NCI-H82 treated with DMSO at 0.1 percent for 48 hours (cell line): ENCODE results near the gene SLC43A3.

Experiments
- DNase-seq: peaks from one replicate; lab custom pipeline; 2025; ENCODE audit not compliant: unreplicated experiment; lab: John Stamatoyannopoulos, UW

The SLC43A3 gene

GRCh38 chr11:57426929-57427726 is at the start of gene SLC43A3:
Gene SLC43A3, minus strand, starts transcription at chr11:57427121. Its CDS starts 949 bp downstream, at chr11:57426172.
- peak; percentile 15 for DNase-seq

DNA sequence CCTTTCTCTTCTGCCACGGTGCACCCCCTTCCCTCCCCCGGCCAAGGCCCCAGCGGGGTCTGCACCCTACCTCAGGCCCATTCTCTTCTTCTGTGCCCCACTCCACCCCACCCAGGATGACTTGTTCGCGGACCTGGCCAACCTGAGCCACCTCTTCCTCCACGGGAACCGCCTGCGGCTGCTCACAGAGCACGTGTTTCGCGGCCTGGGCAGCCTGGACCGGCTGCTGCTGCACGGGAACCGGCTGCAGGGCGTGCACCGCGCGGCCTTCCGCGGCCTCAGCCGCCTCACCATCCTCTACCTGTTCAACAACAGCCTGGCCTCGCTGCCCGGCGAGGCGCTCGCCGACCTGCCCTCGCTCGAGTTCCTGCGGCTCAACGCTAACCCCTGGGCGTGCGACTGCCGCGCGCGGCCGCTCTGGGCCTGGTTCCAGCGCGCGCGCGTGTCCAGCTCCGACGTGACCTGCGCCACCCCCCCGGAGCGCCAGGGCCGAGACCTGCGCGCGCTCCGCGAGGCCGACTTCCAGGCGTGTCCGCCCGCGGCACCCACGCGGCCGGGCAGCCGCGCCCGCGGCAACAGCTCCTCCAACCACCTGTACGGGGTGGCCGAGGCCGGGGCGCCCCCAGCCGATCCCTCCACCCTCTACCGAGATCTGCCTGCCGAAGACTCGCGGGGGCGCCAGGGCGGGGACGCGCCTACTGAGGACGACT is 49.3 kb upstream of the SLC43A3 start:
- no peak for DNase-seq

DNA sequence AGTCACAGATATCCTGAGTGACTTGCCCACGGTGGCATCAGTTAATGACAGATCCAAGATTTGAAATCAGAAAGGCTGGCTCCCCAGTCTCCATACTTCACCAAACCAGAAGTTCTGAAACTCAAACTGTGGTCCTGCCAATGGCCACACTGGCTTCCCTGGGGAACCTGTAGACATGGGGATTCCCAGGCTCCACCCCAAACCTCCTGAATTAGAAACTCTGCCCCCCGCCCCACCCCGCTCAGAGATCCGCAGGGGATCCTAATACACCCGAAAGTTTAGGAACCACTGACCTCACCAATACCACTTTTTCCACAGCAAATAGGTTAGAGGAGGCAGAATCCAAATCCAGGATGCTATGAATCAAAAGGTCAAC is 48.7 kb upstream of the SLC43A3 start:
- no peak for DNase-seq

DNA sequence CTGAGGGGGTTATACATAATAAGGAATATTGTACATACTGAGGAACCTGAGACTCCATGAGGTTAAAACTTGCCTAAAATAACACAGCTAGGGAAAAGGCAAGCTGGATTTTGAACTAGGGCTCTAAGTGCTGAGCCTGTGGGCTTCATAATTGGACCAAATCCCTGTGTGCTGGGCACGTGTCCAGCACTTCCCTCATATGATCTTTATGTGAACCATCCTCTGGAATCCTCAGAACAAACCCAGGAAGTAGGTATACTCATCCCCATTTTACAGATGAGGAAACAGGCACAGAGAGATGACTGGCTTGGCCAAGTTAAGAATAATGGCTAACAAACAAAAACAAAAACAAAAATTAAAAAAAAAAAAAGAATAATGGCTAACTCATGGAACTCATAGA is 48.3 kb upstream of the SLC43A3 start:
- no peak for DNase-seq

DNA sequence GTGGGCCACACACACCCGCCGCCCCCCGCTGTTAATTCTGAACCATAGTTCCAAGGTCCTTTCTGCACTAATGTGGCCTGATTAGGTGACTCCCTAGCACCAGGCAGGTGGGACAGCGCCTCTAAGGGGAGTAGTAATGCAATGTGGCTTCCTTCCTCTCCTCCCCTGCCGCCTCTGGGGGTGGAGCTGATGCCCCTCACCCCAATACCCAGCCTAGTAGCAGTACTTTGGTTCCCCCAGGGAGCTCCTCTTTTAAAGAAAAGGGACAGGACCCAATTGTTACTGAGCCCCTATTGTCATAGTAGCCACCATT is 47.8 kb upstream of the SLC43A3 start:
- no peak for DNase-seq

DNA sequence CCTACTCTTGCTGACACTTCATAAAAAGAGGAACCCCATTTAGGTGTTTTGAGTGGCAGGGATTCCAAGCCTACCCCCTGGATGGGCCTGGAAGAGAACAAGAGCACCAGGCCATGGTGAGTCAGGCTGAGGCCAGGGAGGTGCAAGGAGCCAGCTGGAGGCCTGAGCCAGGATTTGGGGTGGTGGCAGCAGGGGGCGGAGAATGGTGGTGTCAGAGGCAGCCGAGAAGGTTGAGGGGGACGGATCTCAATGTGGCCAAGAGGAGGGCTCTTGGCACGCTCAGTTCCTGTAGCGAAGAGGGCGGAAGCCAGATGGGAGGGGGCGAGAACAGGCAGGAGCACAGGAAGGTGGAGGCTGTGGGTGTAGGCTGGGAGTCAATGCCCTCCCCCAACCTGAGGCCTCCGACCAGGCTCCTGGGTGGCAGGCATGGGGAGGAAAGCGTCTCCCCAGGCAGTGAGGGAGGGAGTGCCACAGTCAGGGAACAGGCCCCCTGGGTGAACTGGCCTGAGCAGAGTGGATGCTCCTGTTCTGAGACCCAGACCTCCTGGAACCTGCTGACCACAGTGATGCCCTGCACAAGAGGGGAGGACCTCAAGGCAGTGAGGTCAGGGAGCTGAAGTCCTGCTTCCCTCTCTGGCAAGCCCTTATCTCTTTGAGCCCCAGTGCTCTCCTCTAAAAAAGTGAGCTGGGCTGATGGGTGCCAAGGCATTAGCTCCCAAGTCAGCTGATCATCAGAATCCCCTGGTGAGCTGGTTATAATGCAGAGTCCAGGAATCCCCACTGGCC is 47.3 kb upstream of the SLC43A3 start:
- no peak for DNase-seq

DNA sequence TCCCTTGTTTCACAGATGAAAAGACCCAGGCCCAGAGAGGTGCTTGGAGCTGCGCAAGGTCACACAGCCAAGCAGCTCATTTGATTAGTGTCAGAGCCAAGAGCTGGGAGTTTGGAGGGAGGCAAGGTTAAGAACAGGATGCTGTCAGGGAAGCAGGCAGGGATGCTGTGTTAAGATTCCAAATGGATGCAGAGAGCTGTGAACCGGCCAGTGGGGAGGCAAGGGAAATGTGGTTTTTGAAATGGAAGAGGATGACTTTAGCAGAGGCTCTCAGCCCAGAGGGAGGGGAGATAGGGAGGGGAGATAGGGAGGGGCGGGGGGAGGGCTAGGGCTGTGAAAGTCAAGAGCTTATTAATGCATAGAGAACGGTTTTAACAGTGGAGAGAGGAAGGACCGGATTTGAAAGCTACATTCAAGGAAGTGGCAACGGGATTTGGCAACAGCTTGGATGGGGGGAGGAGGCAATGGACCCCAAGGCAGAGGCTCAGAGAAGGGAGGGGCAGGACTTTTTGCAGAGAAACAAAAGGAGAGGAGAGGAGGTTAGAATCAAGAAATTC is 46.4 kb upstream of the SLC43A3 start:
- peak; percentile 44 for DNase-seq

GRCh38 chr11:57471496-57471895 is 44.6 kb upstream of the SLC43A3 start:
- DNase-seq: no peak

GRCh38 chr11:57469268-57469667 is 42.3 kb upstream of the SLC43A3 start:
- DNase-seq: no peak

- no peak for DNase-seq
Observed at GRCh38 chr11:57468276-57468675, 41.4 kb upstream of the SLC43A3 start.

- DNase-seq: no peak
Observed at GRCh38 chr11:57467508-57468157, 40.7 kb upstream of the SLC43A3 start.

DNA sequence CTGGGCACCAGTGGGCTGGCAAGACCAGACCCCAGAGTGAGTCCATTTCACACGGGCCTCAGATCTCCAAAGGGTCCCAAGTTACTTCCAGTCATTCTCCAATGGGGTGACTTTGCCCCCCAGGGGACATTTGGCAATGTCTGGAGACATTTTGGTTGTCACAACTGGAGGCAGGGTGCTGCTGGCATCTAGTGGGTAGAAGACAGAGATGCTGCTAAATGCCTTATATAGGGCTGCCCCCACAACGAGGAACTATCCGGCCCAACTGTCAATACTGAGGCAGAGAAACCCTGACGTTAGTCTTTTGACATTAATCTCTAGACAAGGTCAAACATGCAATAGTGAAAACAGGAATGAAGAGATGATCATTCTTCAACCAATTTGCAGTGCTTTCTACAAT is 39.8 kb upstream of the SLC43A3 start:
- no peak for DNase-seq

DNA sequence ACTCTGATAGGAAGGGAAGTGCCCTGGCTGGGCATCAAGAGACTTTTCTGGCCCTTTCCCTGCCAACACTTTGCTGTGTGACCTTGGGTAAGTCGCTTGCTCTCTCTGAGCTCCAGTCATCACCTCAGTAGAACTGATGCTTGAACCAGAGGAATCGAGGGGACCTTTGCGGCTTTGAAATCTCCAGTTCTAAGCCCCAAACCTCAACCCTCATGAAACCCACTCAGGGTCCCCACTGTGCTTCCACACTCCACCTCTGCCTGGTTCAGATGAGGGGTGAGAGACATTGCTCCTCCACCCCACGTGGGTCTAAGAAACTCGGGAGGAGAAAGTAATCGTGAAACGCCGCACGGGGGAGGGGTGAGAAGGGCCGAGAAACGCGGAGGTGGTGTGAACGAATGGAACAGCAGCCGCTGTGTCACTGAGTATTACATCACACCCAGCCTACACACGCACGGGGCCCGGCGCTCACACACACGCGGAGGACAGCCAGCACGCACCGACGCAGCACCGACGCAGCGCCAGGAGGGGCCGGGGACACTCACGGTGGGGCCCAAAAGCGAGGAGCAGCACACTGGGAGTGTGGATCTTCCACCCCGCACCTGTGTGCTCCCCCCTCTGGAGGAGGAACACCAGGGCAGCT is 37.7 kb upstream of the SLC43A3 start:
- no peak for DNase-seq

- peak; percentile 42 for DNase-seq
Observed at GRCh38 chr11:57463671-57464538, 37.0 kb upstream of the SLC43A3 start.

DNA sequence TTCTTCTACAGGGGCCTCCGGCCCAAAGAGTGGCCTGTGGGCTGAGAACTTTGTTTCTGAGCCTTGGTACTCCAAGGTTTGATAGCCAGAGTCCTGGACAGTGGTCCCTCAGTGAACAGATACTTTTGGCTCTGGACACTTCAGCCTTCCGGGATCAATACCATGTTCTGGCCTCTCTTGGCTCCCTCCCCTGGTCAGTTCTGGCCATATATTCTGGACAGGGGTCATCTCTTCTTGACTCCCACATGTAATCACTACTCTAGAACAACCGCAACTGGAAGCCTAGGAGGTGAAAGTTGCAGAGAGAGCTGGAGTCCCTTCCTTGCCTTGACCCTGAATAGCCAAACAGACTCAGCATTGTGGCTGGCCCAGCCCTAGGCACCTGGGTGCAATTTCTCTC is 35.7 kb upstream of the SLC43A3 start:
- no peak for DNase-seq

DNA sequence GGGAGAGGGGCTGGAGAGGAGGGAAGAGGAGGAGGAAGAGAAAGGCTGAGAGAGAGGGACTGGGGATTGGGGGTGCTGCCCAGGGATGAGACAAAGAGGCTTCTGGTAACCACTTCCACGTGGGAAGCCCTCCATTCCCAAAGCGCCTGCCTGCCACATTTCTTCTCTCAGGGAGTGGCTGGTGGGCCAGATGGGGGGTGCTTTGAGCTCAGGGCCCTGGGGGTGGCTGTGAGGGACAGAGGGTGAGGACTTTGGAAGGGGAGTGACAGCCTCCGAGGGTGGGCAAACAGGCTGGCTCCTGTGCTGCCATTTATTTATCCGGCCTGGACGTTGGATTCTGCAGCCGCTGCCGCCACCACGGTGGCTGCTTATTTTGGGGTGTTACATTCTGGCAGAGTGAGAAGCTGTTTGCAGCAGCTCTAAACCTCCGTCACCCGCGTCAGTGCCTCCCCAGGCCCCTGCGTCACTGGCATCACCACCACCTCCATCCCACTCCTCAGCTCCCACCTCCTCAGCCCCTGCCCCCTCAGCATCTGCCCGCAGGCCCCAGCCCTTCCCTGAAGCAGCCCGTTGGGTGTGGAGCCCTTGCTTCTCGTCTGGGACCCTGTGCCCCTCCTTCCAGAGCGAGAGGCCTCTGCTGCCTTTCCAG is 35.0 kb upstream of the SLC43A3 start:
- no peak for DNase-seq

DNA sequence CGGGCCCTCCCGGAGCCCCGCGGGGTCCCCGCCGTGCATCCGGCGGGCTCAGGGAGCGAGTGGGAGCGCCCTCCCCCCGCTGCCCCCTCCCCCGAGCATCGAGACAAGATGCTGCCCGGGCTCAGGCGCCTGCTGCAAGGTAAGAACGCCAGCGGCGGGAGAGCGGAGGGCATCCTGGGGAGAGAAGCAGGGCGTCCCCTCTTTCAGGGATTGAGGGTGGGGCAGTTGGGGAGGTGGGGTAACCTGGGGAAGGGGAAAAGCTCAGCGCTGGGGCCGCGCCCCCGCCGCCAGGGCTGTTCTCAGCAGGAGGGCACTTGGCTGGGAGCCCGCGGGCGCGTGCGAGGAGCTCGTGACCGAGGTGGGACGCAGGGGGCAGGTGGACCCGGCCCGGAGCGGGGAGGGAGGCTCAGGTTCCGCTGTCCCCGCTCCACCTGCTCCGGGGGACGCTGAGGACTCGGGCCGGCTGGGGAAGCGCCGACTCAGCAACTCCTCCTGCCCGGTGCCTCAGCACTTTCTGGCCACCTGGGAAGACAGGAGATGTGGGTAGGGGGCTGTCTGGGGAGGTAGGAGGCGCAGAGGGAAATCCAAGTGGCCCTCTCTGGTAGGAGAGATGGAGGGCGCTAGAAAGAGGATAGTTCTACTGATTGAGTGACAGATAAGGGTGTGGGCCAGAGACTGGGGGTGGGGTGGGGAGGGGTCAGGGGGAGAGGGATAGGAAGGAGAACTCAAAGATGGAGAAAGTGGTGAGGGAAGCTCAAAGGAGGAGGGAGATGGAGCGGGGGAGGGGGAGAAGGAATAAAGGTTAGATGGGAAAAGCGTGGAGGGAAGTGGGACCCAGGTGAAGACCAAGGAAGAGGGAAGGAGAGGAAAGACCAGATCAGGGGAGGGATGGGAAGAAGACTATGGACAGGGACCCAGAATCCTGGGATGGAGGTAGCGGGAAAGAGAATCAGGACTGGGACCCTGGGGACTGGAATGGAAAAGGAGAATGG is 34.1 kb upstream of the SLC43A3 start:
- DNase-seq: no peak
